HFF-Myc (cell line): ENCODE results near the gene LRRC17.
A peak's percentile ranks its signal among the peaks of the same experiment; 100 is the strongest.

Experiments
- DNase-seq: peaks from one replicate; pipeline ENCODE4 v3.0.0-alpha.2; 2011; ENCODE audit warnings: low read depth; ENCODE audit errors: extremely low read depth
- H3K4me3 ChIP-seq: replicated peaks from 2 replicates; pipeline ENCODE4 v1.5.1; 2011; ENCODE audit warnings: low read depth, mild to moderate bottlenecking, control low read depth, low read length
- CTCF ChIP-seq: IDR thresholded peaks from 2 replicates; pipeline ENCODE4 v1.5.1; 2012; ENCODE audit warnings: mild to moderate bottlenecking, low read depth, low read length, control low read depth; ENCODE audit errors: missing control alignments

Gene LRRC17

GRCh38 chr7:102912742-102913141 is at the start of gene LRRC17:
Gene LRRC17, plus strand, starts transcription at chr7:102913000. Its CDS starts 20,914 bp downstream, at chr7:102933914.
- peak; percentile 85 for DNase-seq
- H3K4me3 ChIP-seq, result peak within 1 kb of the TSS; percentile 43
- no peak for TF ChIP-seq CTCF

- no peak for DNase-seq
- no peak overlapping the region for H3K4me3 ChIP-seq
- TF ChIP-seq CTCF, result no peak
Observed at GRCh38 chr7:102864958-102865357, 47.8 kb upstream of the LRRC17 start.

- no peak for TF ChIP-seq CTCF
- no peak overlapping the region for H3K4me3 ChIP-seq
- DNase-seq, result no peak
Observed at GRCh38 chr7:102866535-102867215, 46.1 kb upstream of the LRRC17 start.

GRCh38 chr7:102869195-102869594 is 43.6 kb upstream of the LRRC17 start:
- TF ChIP-seq CTCF, result no peak
- no peak for DNase-seq
- H3K4me3 ChIP-seq, result no peak overlapping the region

- no peak for TF ChIP-seq CTCF
- H3K4me3 ChIP-seq, result no peak overlapping the region
- DNase-seq, result peak; percentile 64
Observed at GRCh38 chr7:102872460-102872859, 40.3 kb upstream of the LRRC17 start.

- no peak for DNase-seq
- TF ChIP-seq CTCF, result no peak
- no peak overlapping the region for H3K4me3 ChIP-seq
Observed at GRCh38 chr7:102873470-102874165, 39.2 kb upstream of the LRRC17 start.
